MM.1S (cell line): ENCODE data around the gene DOCK10.

ENCODE experiments used
- DNase-seq: peaks from one replicate; pipeline ENCODE4 v3.0.0-alpha.2; 2015
- H2AFZ ChIP-seq: fragments of 300-600 bp; sonication (generic); 2 replicates; pipeline ENCODE4 v1.6.0; 2016; ENCODE audit warnings: antibody characterized with exemption, low read length
- H3F3A ChIP-seq: fragments of 300-600 bp; sonication (generic); 2 replicates; pipeline ENCODE4 v1.6.1; 2016; ENCODE audit warnings: mild to moderate bottlenecking, antibody characterized with exemption, low read length, moderate library complexity, mixed read lengths; ENCODE audit not compliant: insufficient read depth
- H3K27ac ChIP-seq: fragments of 300-600 bp; sonication (generic); 2 replicates; pipeline ENCODE4 v1.5.1; 2016; ENCODE audit warnings: mild to moderate bottlenecking, low read length
- H3K27me3 ChIP-seq: fragments of 300-600 bp; sonication (generic); replicated peaks from 2 replicates; pipeline ENCODE4 v1.6.0; 2016; ENCODE audit warnings: low read length; ENCODE audit not compliant: insufficient read depth
- H3K36me3 ChIP-seq: fragments of 300-600 bp; sonication (generic); replicated peaks from 2 replicates; pipeline ENCODE4 v1.6.1; 2016; ENCODE audit warnings: mild to moderate bottlenecking, low read length, mixed read lengths; ENCODE audit not compliant: insufficient read depth
- H3K4me1 ChIP-seq: fragments of 300-600 bp; sonication (generic); 2 replicates; pipeline ENCODE4 v1.6.1; 2016; ENCODE audit warnings: low read length, mixed read lengths
- H3K4me2 ChIP-seq: fragments of 300-600 bp; sonication (generic); 2 replicates; pipeline ENCODE4 v1.6.0; 2016; ENCODE audit warnings: low read depth, low read length
- H3K4me3 ChIP-seq: fragments of 300-600 bp; sonication (generic); 2 replicates; pipeline ENCODE4 v1.5.1; 2016; ENCODE audit warnings: low read length, mixed read lengths
- H3K79me2 ChIP-seq: fragments of 300-600 bp; sonication (generic); 2 replicates; pipeline ENCODE4 v1.6.1; 2016; ENCODE audit warnings: mixed run types, low read length, mixed read lengths
- H3K9ac ChIP-seq: fragments of 300-600 bp; sonication (generic); 2 replicates; pipeline ENCODE4 v1.6.1; 2016; ENCODE audit warnings: low read length, mixed read lengths
- H3K9me2 ChIP-seq: fragments of 300-600 bp; sonication (generic); replicated peaks from 2 replicates; pipeline ENCODE4 v1.6.1; 2016; ENCODE audit warnings: mild to moderate bottlenecking, low read length, mixed read lengths; ENCODE audit not compliant: insufficient read depth
- H3K9me3 ChIP-seq: fragments of 300-600 bp; sonication (generic); replicated peaks from 2 replicates; pipeline ENCODE4 v1.6.1; 2016; ENCODE audit warnings: mild to moderate bottlenecking, low read length, mixed read lengths; ENCODE audit not compliant: insufficient read depth
- H4K20me1 ChIP-seq: fragments of 300-600 bp; sonication (generic); 2 replicates; pipeline ENCODE4 v1.6.1; 2016; ENCODE audit warnings: mild to moderate bottlenecking, low read length, moderate library complexity, mixed read lengths; ENCODE audit not compliant: insufficient read depth
- EZH2 ChIP-seq: fragments of 300-600 bp; sonication (generic); optimal IDR thresholded peaks from 2 replicates; pipeline ENCODE3; 2017; ENCODE audit warnings: low read depth, mild to moderate bottlenecking, antibody characterized with exemption, low read length, mixed read lengths
- EZH2phosphoT487 ChIP-seq: fragments of 300-600 bp; sonication (generic); IDR thresholded peaks from 2 replicates; pipeline ENCODE4 v1.6.1; 2018; ENCODE audit warnings: antibody characterized with exemption, low read length
- TF ChIP-seq, protein P1 (sequence below): fragments of 300-600 bp; sonication (generic); IDR thresholded peaks from 2 replicates; pipeline ENCODE4 v1.5.1; 2016; ENCODE audit warnings: antibody characterized with exemption, low read length, mixed read lengths

The DOCK10 gene

DNA sequence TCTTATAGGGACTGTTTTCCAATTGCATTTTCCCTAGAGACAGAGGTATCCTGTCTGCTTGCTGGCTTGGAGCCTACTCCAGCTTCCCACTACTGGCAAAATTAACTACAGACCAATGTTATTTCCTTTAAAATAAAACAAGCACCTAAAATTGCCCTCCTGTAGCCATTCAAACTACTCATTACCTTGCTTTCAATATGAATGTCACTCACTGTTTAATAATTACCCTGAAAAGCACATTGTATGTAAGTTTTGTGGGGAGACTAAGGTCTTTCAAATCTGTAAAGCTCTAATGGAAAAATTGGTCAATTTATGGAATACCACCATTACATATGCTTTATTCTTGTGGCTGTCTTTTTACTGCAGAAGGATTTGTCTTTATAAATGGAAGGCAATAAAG is 87.3 kb downstream of the DOCK10 start:
- H3F3A ChIP-seq: peaks cover 11% of the 10 kb centered on the region
- H3K9me3 ChIP-seq: no peaks in the 10 kb centered on the region
- no peaks in the 10 kb centered on the region for H3K9me2 ChIP-seq
- H4K20me1 ChIP-seq: no peaks in the 10 kb centered on the region
- no peak overlapping the region for H2AFZ ChIP-seq
- H3K4me1 ChIP-seq: peaks cover 34% of the 10 kb centered on the region
- DNase-seq: no peak
- no peak overlapping the region for H3K9ac ChIP-seq
- no peaks in the 10 kb centered on the region for H3K36me3 ChIP-seq
- H3K27me3 ChIP-seq: no peaks in the 10 kb centered on the region
- no peak overlapping the region for H3K4me3 ChIP-seq
- peaks cover 52% of the 10 kb centered on the region for H3K79me2 ChIP-seq
- no peak overlapping the region for H3K27ac ChIP-seq
- H3K4me2 ChIP-seq: no peak overlapping the region
- TF ChIP-seq EZH2: no peak
- no peak for TF ChIP-seq EZH2phosphoT487
- TF ChIP-seq, protein P1, sequence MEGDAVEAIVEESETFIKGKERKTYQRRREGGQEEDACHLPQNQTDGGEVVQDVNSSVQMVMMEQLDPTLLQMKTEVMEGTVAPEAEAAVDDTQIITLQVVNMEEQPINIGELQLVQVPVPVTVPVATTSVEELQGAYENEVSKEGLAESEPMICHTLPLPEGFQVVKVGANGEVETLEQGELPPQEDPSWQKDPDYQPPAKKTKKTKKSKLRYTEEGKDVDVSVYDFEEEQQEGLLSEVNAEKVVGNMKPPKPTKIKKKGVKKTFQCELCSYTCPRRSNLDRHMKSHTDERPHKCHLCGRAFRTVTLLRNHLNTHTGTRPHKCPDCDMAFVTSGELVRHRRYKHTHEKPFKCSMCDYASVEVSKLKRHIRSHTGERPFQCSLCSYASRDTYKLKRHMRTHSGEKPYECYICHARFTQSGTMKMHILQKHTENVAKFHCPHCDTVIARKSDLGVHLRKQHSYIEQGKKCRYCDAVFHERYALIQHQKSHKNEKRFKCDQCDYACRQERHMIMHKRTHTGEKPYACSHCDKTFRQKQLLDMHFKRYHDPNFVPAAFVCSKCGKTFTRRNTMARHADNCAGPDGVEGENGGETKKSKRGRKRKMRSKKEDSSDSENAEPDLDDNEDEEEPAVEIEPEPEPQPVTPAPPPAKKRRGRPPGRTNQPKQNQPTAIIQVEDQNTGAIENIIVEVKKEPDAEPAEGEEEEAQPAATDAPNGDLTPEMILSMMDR: no peak

DNA sequence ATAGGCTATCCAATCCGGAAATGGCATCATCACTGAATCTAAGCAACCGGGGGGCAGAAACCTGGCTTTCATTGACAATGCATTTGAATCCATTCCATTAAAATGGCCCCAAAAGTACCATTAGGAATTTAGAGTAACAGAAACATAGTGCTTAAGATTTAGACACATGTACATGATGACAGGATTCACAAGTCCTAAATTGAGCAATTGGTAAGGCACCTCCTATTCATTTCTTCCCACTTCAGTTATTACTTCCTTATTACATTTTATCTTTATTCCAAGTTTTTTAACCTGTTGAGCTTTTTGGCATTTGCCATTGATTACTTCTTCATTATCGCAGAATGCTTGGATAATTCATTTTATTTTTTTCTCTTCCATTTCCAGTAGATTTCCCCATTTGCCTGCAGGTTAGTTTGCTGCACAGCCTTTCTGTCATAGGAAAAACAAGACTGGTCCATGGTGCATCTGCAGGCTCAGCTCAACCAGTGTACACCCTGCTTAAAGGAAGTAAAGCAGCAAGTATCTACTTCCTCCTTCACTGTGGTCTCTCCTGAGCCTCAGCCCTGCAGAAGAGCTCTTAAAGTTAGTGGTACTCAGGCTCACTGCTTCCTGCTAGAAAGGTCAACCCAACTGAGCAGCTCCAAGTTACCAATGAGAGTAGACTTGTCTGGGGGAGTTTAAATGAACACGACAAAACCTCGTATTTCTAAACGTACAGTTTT is 89.2 kb downstream of the DOCK10 start:
- no peaks in the 10 kb centered on the region for H3K27me3 ChIP-seq
- H3K9me2 ChIP-seq: no peaks in the 10 kb centered on the region
- H3F3A ChIP-seq: peaks cover 13% of the 10 kb centered on the region
- H3K27ac ChIP-seq: peak overlapping the region; percentile 12; the same call in 1 of the 2 replicates
- no peaks in the 10 kb centered on the region for H3K36me3 ChIP-seq
- H3K9me3 ChIP-seq: no peaks in the 10 kb centered on the region
- H3K79me2 ChIP-seq: peaks cover 64% of the 10 kb centered on the region
- TF ChIP-seq, protein P1: no peak
- no peak for TF ChIP-seq EZH2phosphoT487
- TF ChIP-seq EZH2: no peak
- H2AFZ ChIP-seq: no peak overlapping the region
- H4K20me1 ChIP-seq: no peaks in the 10 kb centered on the region
- no peak overlapping the region for H3K9ac ChIP-seq
- H3K4me2 ChIP-seq: no peak overlapping the region
- DNase-seq: peak; percentile 54
- peaks cover 40% of the 10 kb centered on the region for H3K4me1 ChIP-seq
- H3K4me3 ChIP-seq: no peak overlapping the region

DNA sequence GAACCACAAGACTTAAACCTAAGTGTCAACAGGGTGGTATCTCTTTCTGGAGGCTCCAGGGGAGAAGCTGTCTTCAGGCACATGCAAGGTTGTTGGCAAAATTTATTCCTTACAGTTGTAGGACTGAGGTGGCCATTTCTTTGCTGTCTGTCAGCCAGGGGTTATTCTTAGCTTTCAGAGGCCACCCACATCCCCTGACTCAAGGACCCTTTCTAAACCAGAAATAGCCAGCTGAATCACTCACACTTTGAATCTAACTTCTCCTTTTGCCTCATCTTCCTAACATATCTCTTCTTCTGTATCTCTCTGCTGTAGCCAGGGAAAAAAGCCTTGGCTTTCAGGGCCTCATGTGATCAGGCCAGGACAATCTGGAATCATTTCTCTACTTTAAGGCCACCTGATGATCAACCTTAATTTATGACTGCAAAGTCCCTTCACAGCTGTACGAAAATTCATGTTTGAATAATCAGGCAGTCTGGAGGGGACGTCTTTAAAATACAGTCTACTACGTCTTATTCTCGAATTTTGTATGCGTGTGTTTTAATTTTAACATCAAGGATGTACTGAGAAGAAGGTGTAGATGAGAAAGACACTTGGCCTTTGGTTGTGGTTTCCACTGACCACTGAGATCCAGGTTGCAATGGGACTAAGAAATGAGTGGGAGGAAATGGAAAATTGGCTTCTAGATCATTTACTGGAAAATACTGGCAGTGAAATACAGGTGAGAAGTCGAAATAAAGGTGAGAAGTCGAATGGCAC is 90.4 kb downstream of the DOCK10 start:
- H4K20me1 ChIP-seq: no peaks in the 10 kb centered on the region
- no peak for DNase-seq

More for the DNA sequence above, 90.4 kb downstream of the DOCK10 start:
- Histone ChIP-seq H3K4me2 (no peak overlapping the region), H3F3A (peaks cover 14% of the 10 kb centered on the region; the same call in 1 of the 2 replicates), H3K27ac (no peak overlapping the region), H3K9me3 (no peaks in the 10 kb centered on the region), H2AFZ (no peak overlapping the region), H3K4me3 (no peak overlapping the region), H3K27me3 (no peaks in the 10 kb centered on the region), H3K36me3 (no peaks in the 10 kb centered on the region), H3K4me1 (peaks cover 39% of the 10 kb centered on the region), H3K9me2 (no peaks in the 10 kb centered on the region), H3K9ac (no peak overlapping the region), H3K79me2 (peaks cover 60% of the 10 kb centered on the region)
- TF ChIP-seq EZH2 (no peak), EZH2phosphoT487 (no peak)
- TF ChIP-seq, protein P1: no peak
